ENCODE measurements around the gene PTMA. TPM values are rescaled to one million over a fixed set of nuclear protein-coding genes. Genes with fewer than 3 reads are reported as not detected.

The PTMA gene
- total RNA-seq, 1 donor = 598 TPM

DNA sequence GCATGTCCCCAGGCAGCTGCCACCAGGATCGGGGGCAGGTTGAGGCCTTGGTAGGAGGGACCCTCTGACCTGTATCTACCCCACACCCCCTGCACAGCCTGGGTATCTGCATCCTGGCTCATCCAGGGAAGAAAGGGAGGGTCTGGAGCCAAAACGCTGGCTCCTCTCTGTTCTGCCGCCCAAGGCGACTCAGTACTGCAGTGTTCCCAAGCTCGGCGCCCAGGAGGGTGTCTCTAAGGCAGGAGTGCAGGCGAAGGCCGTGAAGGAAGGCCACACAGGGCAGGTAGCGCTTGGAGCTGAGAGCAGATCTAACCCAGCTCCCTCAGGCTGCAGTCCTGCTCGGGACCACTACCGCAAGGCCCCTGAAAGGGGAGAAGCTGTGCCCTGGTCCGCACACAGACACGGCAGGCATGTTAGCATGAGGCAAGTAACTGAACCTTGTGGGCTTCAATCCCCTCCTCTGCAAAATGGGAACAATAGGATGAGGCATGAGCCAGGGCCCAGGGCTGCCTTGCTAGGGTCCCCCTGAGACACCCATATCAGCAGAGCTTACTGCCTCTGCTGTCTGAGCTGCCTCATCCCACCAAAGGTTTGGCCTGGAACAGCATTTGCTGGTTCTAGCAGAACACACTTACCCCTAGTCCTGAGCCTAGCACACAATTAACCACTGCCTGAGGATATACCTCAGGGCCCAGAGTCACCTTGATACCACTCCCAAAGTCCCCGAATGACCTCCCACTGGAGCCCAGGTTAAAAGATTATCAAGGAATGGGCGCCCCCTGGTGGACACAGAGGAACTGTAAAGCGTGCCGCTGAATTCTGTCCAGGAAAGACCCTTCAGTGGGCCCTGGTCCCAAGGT lies 6.5 kb downstream of the PTMA start:
- H3K4me3 ChIP-seq (ENCODE audit: low read depth, low read length) = no peak overlapping the region
- DNase-seq (ENCODE audit: low read depth) = peak; percentile 53

DNA sequence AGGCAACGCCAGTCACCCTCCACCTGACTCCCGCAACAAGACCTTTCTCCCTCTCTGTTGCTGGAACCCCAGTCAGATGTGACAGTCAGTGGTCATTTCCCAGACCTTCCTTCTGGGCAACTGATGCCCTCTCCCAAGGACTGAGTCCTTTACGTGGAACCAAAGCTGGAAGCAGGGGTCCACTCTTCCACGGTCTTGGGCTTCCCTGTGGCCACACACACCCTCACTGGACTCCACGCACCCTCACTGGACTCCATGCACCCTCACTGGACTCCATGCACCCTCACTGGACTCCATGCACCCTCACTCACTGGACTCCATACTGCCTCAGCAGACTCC lies 7.1 kb downstream of the PTMA start:
- TF ChIP-seq CTCF (IDR thresholded peaks at IDR 0.05; ENCODE audit: insufficient read depth, low read depth, low read length) = peak; percentile 1
- no peak for DNase-seq (ENCODE audit: low read depth)

More for the DNA sequence above, 6.5 kb downstream of the PTMA start:
- peak; percentile 80 for TF ChIP-seq CTCF (IDR thresholded peaks at IDR 0.05; ENCODE audit: insufficient read depth, low read depth, low read length)

DNA sequence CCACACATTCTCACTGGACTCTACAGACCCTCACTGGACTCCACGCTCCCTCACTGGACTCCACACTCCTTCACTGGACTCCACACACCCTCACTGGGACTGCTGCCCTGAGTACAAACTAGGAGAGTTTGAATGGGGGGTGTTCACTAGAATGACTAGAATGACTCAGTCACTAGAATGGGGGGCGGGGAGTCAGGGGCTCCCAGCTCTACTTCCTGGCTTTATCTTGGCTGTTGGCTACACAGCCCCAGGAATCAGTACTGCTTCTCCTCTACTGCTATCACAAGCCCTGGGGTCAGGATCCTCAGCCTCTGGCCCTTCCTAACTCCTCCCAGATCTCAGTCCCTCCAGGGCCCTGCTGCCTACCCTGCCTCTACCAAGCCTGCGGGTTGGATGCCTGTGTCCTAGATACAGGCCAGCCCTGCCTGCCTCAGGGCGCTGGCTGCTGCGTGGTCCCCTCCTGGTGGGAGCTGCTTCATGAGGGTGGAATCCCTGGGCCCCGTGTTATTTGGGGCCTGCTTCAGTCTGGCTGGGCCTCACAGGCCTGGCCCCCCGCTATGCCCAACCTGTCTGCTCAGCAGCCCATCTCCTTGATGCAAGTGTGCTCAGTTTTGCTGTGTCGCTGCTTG lies 7.8 kb downstream of the PTMA start:
- no peak for DNase-seq (ENCODE audit: low read depth)
- TF ChIP-seq CTCF (IDR thresholded peaks at IDR 0.05; ENCODE audit: insufficient read depth, low read depth, low read length) = no peak
- no peak overlapping the region for H3K4me3 ChIP-seq (ENCODE audit: low read depth, low read length)

More for the DNA sequence above, 7.1 kb downstream of the PTMA start:
- H3K4me3 ChIP-seq (ENCODE audit: low read depth, low read length) = no peak overlapping the region

GRCh38 chr2:231716666-231717280 lies 8.4 kb downstream of the PTMA start:
- H3K4me3 ChIP-seq (ENCODE audit: low read depth, low read length) = no peak overlapping the region
- DNase-seq (ENCODE audit: low read depth) = no peak
- no peak for TF ChIP-seq CTCF (IDR thresholded peaks at IDR 0.05; ENCODE audit: insufficient read depth, low read depth, low read length)

GRCh38 chr2:231717281-231718171 lies 9.2 kb downstream of the PTMA start:
- no peak for TF ChIP-seq CTCF (IDR thresholded peaks at IDR 0.05; ENCODE audit: insufficient read depth, low read depth, low read length)
- no peak overlapping the region for H3K4me3 ChIP-seq (ENCODE audit: low read depth, low read length)
- peak; percentile 13 for DNase-seq (ENCODE audit: low read depth)

DNA sequence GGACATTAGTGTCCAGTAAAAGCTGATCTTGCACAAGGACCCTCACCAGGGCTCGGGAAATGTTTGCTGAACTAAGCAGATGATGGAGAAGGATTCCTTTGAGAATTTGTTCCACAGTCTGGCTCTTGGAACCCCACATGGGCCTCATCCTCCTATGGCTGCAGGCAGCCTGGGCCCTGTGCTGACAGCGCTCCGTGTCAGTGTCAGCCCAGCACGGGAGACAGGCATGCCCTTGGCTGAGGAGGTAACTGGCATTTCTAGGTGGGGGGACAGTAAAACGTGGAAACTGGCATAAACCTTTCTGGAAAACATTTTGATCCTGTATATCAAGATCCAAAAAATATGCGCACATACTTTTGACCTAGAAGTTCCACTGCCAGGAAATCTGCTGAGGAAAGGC lies 10.5 kb downstream of the PTMA start:
- no peak for TF ChIP-seq CTCF (IDR thresholded peaks at IDR 0.05; ENCODE audit: insufficient read depth, low read depth, low read length)
- DNase-seq (ENCODE audit: low read depth) = no peak
- H3K4me3 ChIP-seq (ENCODE audit: low read depth, low read length) = no peak overlapping the region

Data from fibroblast of villous mesenchyme (primary cell).